ENCODE data around the gene BRDT.

Gene BRDT

DNA sequence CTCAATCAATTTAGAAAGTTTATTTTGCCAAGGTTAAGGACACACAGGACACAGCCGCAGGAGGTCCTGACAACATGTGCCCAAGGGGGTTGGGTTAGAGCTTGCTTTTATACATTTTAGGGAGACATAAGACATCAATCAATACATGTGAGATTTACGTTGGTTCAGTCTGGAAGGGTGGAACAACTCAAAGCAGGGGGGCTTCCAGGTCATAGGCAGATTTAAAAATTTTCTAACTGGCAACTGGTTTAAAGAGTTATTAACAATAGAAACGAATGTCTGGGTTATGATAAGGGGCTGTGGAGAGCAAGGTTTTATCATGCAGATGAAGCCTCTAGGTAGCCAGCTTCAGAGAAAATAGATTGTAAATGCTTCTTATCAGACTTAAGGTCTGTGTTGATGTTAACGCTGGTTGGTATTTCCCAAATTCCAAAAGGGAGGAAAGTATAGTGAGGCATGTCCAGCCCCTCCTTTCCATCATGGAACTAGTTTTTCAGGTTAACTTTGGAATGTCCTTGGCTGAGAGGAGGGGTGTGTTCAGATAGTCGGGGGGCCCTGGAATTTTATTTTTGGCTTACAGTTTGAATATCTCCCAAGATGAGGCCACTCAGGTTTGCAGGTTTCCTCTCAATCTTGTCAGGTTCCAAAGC is 32.3 kb upstream of the BRDT start:
- ChIA-PET CTCF (no interaction called here), POLR2A (no interaction called here)
- no peak for DNase-seq (ENCODE audit: extremely low spot score)
- TF ChIP-seq SP1 (IDR thresholded peaks at IDR 0.05), result no peak
- no peak for TF ChIP-seq ELF4 (IDR thresholded peaks at IDR 0.05)
- no peak for TF ChIP-seq L3MBTL2 (conservative IDR thresholded peaks at IDR 0.05)
- no peak for TF ChIP-seq FOXA1 (IDR thresholded peaks at IDR 0.05)
- no peak for TF ChIP-seq FOXK2 (IDR thresholded peaks at IDR 0.05)
- no peak for TF ChIP-seq BHLHE40 (IDR thresholded peaks at IDR 0.05; ENCODE audit: borderline replicate concordance)
- TF ChIP-seq, protein P1, sequence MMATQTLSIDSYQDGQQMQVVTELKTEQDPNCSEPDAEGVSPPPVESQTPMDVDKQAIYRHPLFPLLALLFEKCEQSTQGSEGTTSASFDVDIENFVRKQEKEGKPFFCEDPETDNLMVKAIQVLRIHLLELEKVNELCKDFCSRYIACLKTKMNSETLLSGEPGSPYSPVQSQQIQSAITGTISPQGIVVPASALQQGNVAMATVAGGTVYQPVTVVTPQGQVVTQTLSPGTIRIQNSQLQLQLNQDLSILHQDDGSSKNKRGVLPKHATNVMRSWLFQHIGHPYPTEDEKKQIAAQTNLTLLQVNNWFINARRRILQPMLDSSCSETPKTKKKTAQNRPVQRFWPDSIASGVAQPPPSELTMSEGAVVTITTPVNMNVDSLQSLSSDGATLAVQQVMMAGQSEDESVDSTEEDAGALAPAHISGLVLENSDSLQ (IDR thresholded peaks at IDR 0.05), result no peak; the same call in 1 of the 2 replicates
- no peak for TF ChIP-seq FOXM1 (IDR thresholded peaks at IDR 0.05; ENCODE audit: borderline replicate concordance)
- no peak for TF ChIP-seq ZNF384 (IDR thresholded peaks at IDR 0.05)
- no peak for TF ChIP-seq NFRKB (IDR thresholded peaks at IDR 0.05)
- no peak for TF ChIP-seq LEF1 (IDR thresholded peaks at IDR 0.05; ENCODE audit: borderline replicate concordance)
- TF ChIP-seq CTBP1 (IDR thresholded peaks at IDR 0.05; ENCODE audit: borderline replicate concordance), result no peak
- TF ChIP-seq SUZ12 (IDR thresholded peaks at IDR 0.05), result no peak
- no peak for TF ChIP-seq HDGF (IDR thresholded peaks at IDR 0.05; ENCODE audit: borderline replicate concordance)
- no peak for TF ChIP-seq ARNT (IDR thresholded peaks at IDR 0.05)
- no peak for TF ChIP-seq TARDBP (IDR thresholded peaks at IDR 0.05)

GRCh38 chr1:91919962-91920361 is 29.2 kb upstream of the BRDT start:
- POLR2A ChIA-PET, result no interaction called here
- CTCF ChIA-PET, result interaction anchor here (0.6 kb wide), 1 partner anchor 21 kb away, joined by 11 read pairs; no protein-coding TSS in a partner anchor
- DNase-seq (ENCODE audit: extremely low spot score), result no peak
- TF ChIP-seq BHLHE40 (IDR thresholded peaks at IDR 0.05; ENCODE audit: borderline replicate concordance) (no peak), HDGF (IDR thresholded peaks at IDR 0.05; ENCODE audit: borderline replicate concordance) (no peak), FOXK2 (IDR thresholded peaks at IDR 0.05) (no peak)
- TF ChIP-seq, protein P1 (IDR thresholded peaks at IDR 0.05), result no peak

GRCh38 chr1:91924146-91924545 is 25.1 kb upstream of the BRDT start:
- CTCF ChIA-PET, result no interaction called here
- DNase-seq (ENCODE audit: extremely low spot score), result no peak
- TF ChIP-seq LEF1 (IDR thresholded peaks at IDR 0.05; ENCODE audit: borderline replicate concordance) (no peak), ZNF384 (IDR thresholded peaks at IDR 0.05) (no peak), FOXM1 (IDR thresholded peaks at IDR 0.05; ENCODE audit: borderline replicate concordance) (no peak), BHLHE40 (IDR thresholded peaks at IDR 0.05; ENCODE audit: borderline replicate concordance) (no peak), TARDBP (IDR thresholded peaks at IDR 0.05) (no peak), FOXK2 (IDR thresholded peaks at IDR 0.05) (no peak), NFRKB (IDR thresholded peaks at IDR 0.05) (no peak), ARNT (IDR thresholded peaks at IDR 0.05) (no peak), SP1 (IDR thresholded peaks at IDR 0.05) (no peak), L3MBTL2 (conservative IDR thresholded peaks at IDR 0.05) (no peak), ELF4 (IDR thresholded peaks at IDR 0.05) (no peak), HDGF (IDR thresholded peaks at IDR 0.05; ENCODE audit: borderline replicate concordance) (no peak), FOXA1 (IDR thresholded peaks at IDR 0.05) (no peak), CTBP1 (IDR thresholded peaks at IDR 0.05; ENCODE audit: borderline replicate concordance) (no peak), SUZ12 (IDR thresholded peaks at IDR 0.05) (no peak)
- TF ChIP-seq, protein P1 (IDR thresholded peaks at IDR 0.05), result no peak
- POLR2A ChIA-PET, result no interaction called here

GRCh38 chr1:91925644-91926435 is 23.4 kb upstream of the BRDT start:
- TF ChIP-seq FOXM1 (IDR thresholded peaks at IDR 0.05; ENCODE audit: borderline replicate concordance) (no peak), CTBP1 (IDR thresholded peaks at IDR 0.05; ENCODE audit: borderline replicate concordance) (no peak), SP1 (IDR thresholded peaks at IDR 0.05) (no peak), ELF4 (IDR thresholded peaks at IDR 0.05) (no peak), TARDBP (IDR thresholded peaks at IDR 0.05) (no peak), LEF1 (IDR thresholded peaks at IDR 0.05; ENCODE audit: borderline replicate concordance) (no peak), FOXK2 (IDR thresholded peaks at IDR 0.05) (no peak), BHLHE40 (IDR thresholded peaks at IDR 0.05; ENCODE audit: borderline replicate concordance) (no peak)
- TF ChIP-seq, protein P1 (IDR thresholded peaks at IDR 0.05), result no peak
- ChIA-PET POLR2A (interaction anchor here (1.2 kb wide), 1 partner anchor 39 kb away, joined by 3 read pairs; no protein-coding TSS in a partner anchor), CTCF (interaction anchor here (0.8 kb wide), 1 partner anchor 111 kb away, joined by 3 read pairs; no protein-coding TSS in a partner anchor)
- no peak for DNase-seq (ENCODE audit: extremely low spot score)

GRCh38 chr1:91928026-91928425 is 21.2 kb upstream of the BRDT start:
- CTCF ChIA-PET, result interaction anchor here (1.1 to 1.3 kb wide), 2 partner anchors 418 to 420 kb away, joined by 3 to 4 read pairs; no protein-coding TSS in a partner anchor
- POLR2A ChIA-PET, result no interaction called here
- TF ChIP-seq ZNF384 (IDR thresholded peaks at IDR 0.05), result no peak
- no peak for TF ChIP-seq CTBP1 (IDR thresholded peaks at IDR 0.05; ENCODE audit: borderline replicate concordance)
- TF ChIP-seq ARNT (IDR thresholded peaks at IDR 0.05), result no peak
- TF ChIP-seq NFRKB (IDR thresholded peaks at IDR 0.05), result no peak
- TF ChIP-seq, protein P1 (IDR thresholded peaks at IDR 0.05), result no peak
- TF ChIP-seq FOXA1 (IDR thresholded peaks at IDR 0.05), result no peak
- TF ChIP-seq L3MBTL2 (conservative IDR thresholded peaks at IDR 0.05), result no peak
- TF ChIP-seq SUZ12 (IDR thresholded peaks at IDR 0.05), result no peak
- no peak for TF ChIP-seq FOXK2 (IDR thresholded peaks at IDR 0.05)
- no peak for TF ChIP-seq TARDBP (IDR thresholded peaks at IDR 0.05)
- no peak for TF ChIP-seq HDGF (IDR thresholded peaks at IDR 0.05; ENCODE audit: borderline replicate concordance)
- TF ChIP-seq FOXM1 (IDR thresholded peaks at IDR 0.05; ENCODE audit: borderline replicate concordance), result no peak
- no peak for TF ChIP-seq BHLHE40 (IDR thresholded peaks at IDR 0.05; ENCODE audit: borderline replicate concordance)
- no peak for DNase-seq (ENCODE audit: extremely low spot score)
